ENCODE measurements around the gene TMEM190.

TMEM190 gene

GRCh38 chr19:55345818-55346724, 30.6 kb upstream of the TMEM190 start:
- DNase-seq = no peak
- H3K27ac Mint-ChIP-seq = no peak overlapping the region
- CTCF ChIA-PET = no interaction called here
- H3K27me3 Mint-ChIP-seq = peaks cover 8% of the 10 kb centered on the region
- H3K4me1 Mint-ChIP-seq = peaks cover 8% of the 10 kb centered on the region
- no peak overlapping the region for H3K4me3 Mint-ChIP-seq
- no peaks in the 10 kb centered on the region for H3K9me3 Mint-ChIP-seq
- H3K36me3 Mint-ChIP-seq = peaks cover 24% of the 10 kb centered on the region

DNA sequence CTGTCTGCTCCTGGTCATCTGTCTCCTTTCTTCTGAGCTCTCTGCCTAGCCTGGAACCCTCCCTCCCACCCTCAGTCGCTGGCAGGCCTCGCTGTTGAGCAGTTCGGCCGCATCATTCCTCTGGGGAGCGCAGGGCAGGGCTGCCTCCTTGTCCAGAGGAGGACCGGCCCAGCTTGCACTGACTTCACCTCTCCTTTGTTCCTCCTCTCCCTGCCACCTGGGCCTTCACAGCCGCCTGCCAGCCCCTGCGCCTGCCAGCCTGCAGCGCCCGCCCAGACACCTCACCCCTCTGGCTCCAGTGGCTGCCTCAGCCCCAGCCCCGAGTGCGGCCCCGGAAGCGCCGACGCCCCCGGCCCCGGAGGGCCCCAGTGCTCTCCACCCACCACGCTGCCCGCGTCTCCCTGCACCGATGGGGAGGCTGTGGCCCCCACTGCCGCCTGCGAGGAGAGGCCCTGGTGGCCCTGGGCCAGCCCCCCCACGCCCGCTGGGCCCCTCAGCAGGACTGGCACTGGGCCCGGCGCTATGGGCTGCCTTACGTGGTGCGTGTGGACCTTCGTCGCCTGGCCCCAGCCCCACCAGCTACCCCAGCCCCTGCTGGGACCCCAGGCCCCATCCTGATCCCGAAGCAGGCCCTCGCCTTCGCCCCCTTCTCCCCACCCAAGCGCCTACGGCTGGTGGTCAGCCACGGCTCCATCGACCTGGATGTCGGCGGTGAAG, 29.7 kb upstream of the TMEM190 start:
- no peak overlapping the region for H3K4me3 Mint-ChIP-seq

GRCh38 chr19:55347442-55348009, 29.1 kb upstream of the TMEM190 start:
- H3K4me3 Mint-ChIP-seq = no peak overlapping the region
- peaks cover 21% of the 10 kb centered on the region for H3K36me3 Mint-ChIP-seq
- CTCF ChIA-PET = no interaction called here
- peaks cover 22% of the 10 kb centered on the region for H3K27me3 Mint-ChIP-seq
- no peak overlapping the region for H3K27ac Mint-ChIP-seq
- H3K9me3 Mint-ChIP-seq = no peaks in the 10 kb centered on the region
- peaks cover 15% of the 10 kb centered on the region for H3K4me1 Mint-ChIP-seq
- no peak for DNase-seq

More for the DNA sequence above, 29.7 kb upstream of the TMEM190 start:
- H3K27ac Mint-ChIP-seq = no peak overlapping the region
- peaks cover 16% of the 10 kb centered on the region for H3K27me3 Mint-ChIP-seq
- peaks cover 11% of the 10 kb centered on the region for H3K4me1 Mint-ChIP-seq
- H3K9me3 Mint-ChIP-seq = no peaks in the 10 kb centered on the region
- DNase-seq = no peak
- CTCF ChIA-PET = no interaction called here
- H3K36me3 Mint-ChIP-seq = peaks cover 21% of the 10 kb centered on the region

- Mint-ChIP-seq H3K36me3 (peaks cover 14% of the 10 kb centered on the region), H3K27me3 (peaks cover 32% of the 10 kb centered on the region), H3K27ac (no peak overlapping the region), H3K4me3 (no peak overlapping the region), H3K4me1 (peaks cover 25% of the 10 kb centered on the region), H3K9me3 (no peaks in the 10 kb centered on the region)
- CTCF ChIA-PET = no interaction called here
- no peak for DNase-seq
Observed at GRCh38 chr19:55348317-55349034, 28.1 kb upstream of the TMEM190 start.

DNA sequence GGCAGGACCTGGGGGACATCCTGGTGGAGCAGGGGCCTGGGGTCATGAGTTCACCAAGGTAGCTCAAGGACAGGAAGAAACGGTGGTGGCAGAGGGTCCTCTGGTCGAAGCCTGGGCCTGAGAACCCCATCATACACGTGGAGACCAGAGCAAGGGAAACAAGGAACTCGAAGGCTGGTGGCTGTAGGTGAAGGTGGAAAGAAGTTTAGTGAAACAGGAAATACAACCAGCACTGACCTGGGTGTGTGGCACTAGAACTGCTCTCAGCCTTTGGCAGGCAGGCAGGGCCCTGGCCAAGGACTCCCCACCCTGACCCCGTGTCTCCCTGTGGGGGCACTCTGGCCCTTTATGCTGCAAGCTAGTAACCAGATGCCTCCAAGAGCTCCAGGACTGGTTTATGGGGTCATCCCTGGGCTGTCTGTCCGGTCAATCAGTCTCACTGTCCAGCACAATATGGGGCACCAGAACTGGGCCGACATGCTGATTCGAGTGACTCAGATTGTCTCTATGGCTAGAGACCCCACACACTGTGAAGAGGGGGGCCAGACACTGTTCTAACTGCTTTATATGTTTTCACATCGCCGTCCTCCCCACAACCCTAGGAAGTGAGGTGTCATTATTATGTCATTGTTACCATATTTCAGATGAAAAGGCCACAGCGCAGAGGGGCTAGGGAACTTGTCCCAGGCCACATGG, 25.9 kb upstream of the TMEM190 start:
- Mint-ChIP-seq H3K27me3 (peaks cover 53% of the 10 kb centered on the region), H3K27ac (no peak overlapping the region), H3K4me1 (peaks cover 35% of the 10 kb centered on the region), H3K9me3 (no peaks in the 10 kb centered on the region), H3K4me3 (no peak overlapping the region), H3K36me3 (peaks cover 3% of the 10 kb centered on the region)
- CTCF ChIA-PET = interaction anchor here (0.7 to 1.3 kb wide), 2 partner anchors 18 to 49 kb away, joined by 4 read pairs; no protein-coding TSS in a partner anchor
- DNase-seq = no peak

DNA sequence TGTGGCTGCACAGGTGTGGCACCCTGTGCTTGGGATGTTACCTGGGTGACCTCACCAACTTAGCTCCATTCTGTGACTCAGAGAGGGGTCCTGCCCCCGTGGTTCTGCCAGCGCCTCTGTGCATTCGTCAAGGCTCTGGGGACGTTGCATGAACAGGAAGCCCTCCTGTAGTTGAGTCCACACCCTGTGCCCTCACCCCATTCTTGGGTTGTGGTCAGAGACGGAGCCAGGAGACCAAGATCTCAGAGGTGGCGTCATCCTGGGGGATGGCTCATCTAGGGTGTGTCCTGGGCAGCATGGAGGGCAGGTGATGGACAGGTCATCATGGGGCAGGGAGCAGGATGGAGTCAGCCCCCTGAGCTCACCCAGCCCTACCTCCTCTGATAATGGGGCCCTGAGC, 24.6 kb upstream of the TMEM190 start:
- Mint-ChIP-seq H3K36me3 (peaks cover 3% of the 10 kb centered on the region), H3K4me3 (no peak overlapping the region), H3K27ac (no peak overlapping the region), H3K9me3 (no peaks in the 10 kb centered on the region), H3K27me3 (peaks cover 66% of the 10 kb centered on the region), H3K4me1 (peaks cover 35% of the 10 kb centered on the region)
- CTCF ChIA-PET = no interaction called here
- no peak for DNase-seq

GRCh38 chr19:55352549-55353145, 24.0 kb upstream of the TMEM190 start:
- Mint-ChIP-seq H3K27ac (no peak overlapping the region), H3K36me3 (peaks cover 3% of the 10 kb centered on the region), H3K4me1 (peaks cover 35% of the 10 kb centered on the region), H3K9me3 (no peaks in the 10 kb centered on the region), H3K27me3 (peaks cover 72% of the 10 kb centered on the region), H3K4me3 (peak overlapping the region; percentile 1)
- CTCF ChIA-PET = no interaction called here
- DNase-seq = no peak

GRCh38 chr19:55353356-55353802, 23.2 kb upstream of the TMEM190 start:
- CTCF ChIA-PET = no interaction called here
- H3K4me3 Mint-ChIP-seq = peak overlapping the region; percentile 68
- H3K9me3 Mint-ChIP-seq = no peaks in the 10 kb centered on the region
- H3K27me3 Mint-ChIP-seq = peaks cover 77% of the 10 kb centered on the region
- H3K4me1 Mint-ChIP-seq = peaks cover 35% of the 10 kb centered on the region
- no peak overlapping the region for H3K27ac Mint-ChIP-seq
- DNase-seq = no peak
- H3K36me3 Mint-ChIP-seq = no peaks in the 10 kb centered on the region

GRCh38 chr19:55353803-55354697, 22.6 kb upstream of the TMEM190 start:
- Mint-ChIP-seq H3K9me3 (no peaks in the 10 kb centered on the region), H3K36me3 (no peaks in the 10 kb centered on the region), H3K4me3 (peak overlapping the region; percentile 68), H3K27me3 (peaks cover 84% of the 10 kb centered on the region), H3K27ac (no peak overlapping the region), H3K4me1 (peaks cover 35% of the 10 kb centered on the region)
- CTCF ChIA-PET = no interaction called here
- peak; percentile 79 for DNase-seq

- H3K4me1 Mint-ChIP-seq = peaks cover 35% of the 10 kb centered on the region
- DNase-seq = no peak
- peak within 1 kb of the TSS; percentile 68 for H3K4me3 Mint-ChIP-seq
- CTCF ChIA-PET = no interaction called here
- H3K27me3 Mint-ChIP-seq = peaks cover 85% of the 10 kb centered on the region
- no peaks in the 10 kb centered on the region for H3K9me3 Mint-ChIP-seq
- no peaks in the 10 kb centered on the region for H3K36me3 Mint-ChIP-seq
- H3K27ac Mint-ChIP-seq = no peak within 1 kb of the TSS
Observed at GRCh38 chr19:55354698-55355212, 21.9 kb upstream of the TMEM190 start, which contains the start of gene COX6B2. COX6B2 (minus strand) TSS chr19:55354719; CDS start chr19:55354521, 198 bp downstream.

- CTCF ChIA-PET = no interaction called here
- DNase-seq = no peak
- H3K4me3 Mint-ChIP-seq = no peak overlapping the region
- H3K4me1 Mint-ChIP-seq = peaks cover 35% of the 10 kb centered on the region
- peaks cover 85% of the 10 kb centered on the region for H3K27me3 Mint-ChIP-seq
- no peaks in the 10 kb centered on the region for H3K36me3 Mint-ChIP-seq
- H3K9me3 Mint-ChIP-seq = no peaks in the 10 kb centered on the region
- no peak overlapping the region for H3K27ac Mint-ChIP-seq
Observed at GRCh38 chr19:55355213-55355821, 21.3 kb upstream of the TMEM190 start.

GRCh38 chr19:55358493-55358892, 18.1 kb upstream of the TMEM190 start:
- no peak for DNase-seq
- H3K4me3 Mint-ChIP-seq = no peak overlapping the region
- peaks cover 53% of the 10 kb centered on the region for H3K27me3 Mint-ChIP-seq
- H3K36me3 Mint-ChIP-seq = no peaks in the 10 kb centered on the region
- CTCF ChIA-PET = no interaction called here
- H3K9me3 Mint-ChIP-seq = no peaks in the 10 kb centered on the region
- no peak overlapping the region for H3K27ac Mint-ChIP-seq
- peaks cover 10% of the 10 kb centered on the region for H3K4me1 Mint-ChIP-seq

All from activated naive CD4-positive, alpha-beta T cell treated with anti-CD3 and anti-CD28 coated beads, Interleukin-2, amount 10 ng/mL, durations not matched to agents 7 days and 5 days (primary cell).